ENCODE data around the gene TTC28.
"Not testable (repeated sequence)": the region's sequence is repeated elsewhere in the genome, so short reads cannot be mapped to it uniquely, and the experiment has no call there.

Gene TTC28

GRCh38 chr22:28542980-28543621 lies 136.5 kb downstream of the TTC28 start:
- DNase-seq (ENCODE audit: low read depth), result no peak
- no peak overlapping the region for H3K4me3 ChIP-seq (ENCODE audit: low read depth, low read length)
- TF ChIP-seq POLR2A (IDR thresholded peaks at IDR 0.05; ENCODE audit: extremely low read depth, insufficient read length) (no peak), MYC (IDR thresholded peaks at IDR 0.05; ENCODE audit: low read depth, low read length) (no peak)
- TF ChIP-seq, protein P1, sequence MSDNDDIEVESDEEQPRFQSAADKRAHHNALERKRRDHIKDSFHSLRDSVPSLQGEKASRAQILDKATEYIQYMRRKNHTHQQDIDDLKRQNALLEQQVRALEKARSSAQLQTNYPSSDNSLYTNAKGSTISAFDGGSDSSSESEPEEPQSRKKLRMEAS (IDR thresholded peaks at IDR 0.05; ENCODE audit: low read depth, low read length), result no peak

DNA sequence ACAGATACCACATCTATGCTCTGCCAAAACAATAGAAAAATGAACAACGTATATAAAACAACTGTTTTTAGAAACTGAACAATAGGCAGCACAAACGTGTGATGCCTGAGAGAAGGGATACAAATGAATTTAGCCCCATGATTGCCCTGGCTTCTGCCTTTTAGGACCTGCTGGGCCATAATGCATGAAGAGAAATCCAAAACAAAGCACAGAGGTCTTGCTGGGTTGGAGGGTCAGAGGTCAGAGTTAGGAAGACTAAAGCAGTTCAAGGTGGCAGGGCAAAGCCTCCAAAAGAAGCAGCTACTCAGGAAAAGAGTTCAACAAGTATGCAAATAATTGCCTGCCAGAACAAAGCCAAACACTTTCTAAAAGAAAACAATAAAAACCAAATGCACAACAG lies 138.5 kb downstream of the TTC28 start:
- no peak for DNase-seq (ENCODE audit: low read depth)
- TF ChIP-seq MYC (IDR thresholded peaks at IDR 0.05; ENCODE audit: low read depth, low read length), result no peak
- TF ChIP-seq, protein P1 (IDR thresholded peaks at IDR 0.05; ENCODE audit: low read depth, low read length), result no peak
- TF ChIP-seq, protein P2, sequence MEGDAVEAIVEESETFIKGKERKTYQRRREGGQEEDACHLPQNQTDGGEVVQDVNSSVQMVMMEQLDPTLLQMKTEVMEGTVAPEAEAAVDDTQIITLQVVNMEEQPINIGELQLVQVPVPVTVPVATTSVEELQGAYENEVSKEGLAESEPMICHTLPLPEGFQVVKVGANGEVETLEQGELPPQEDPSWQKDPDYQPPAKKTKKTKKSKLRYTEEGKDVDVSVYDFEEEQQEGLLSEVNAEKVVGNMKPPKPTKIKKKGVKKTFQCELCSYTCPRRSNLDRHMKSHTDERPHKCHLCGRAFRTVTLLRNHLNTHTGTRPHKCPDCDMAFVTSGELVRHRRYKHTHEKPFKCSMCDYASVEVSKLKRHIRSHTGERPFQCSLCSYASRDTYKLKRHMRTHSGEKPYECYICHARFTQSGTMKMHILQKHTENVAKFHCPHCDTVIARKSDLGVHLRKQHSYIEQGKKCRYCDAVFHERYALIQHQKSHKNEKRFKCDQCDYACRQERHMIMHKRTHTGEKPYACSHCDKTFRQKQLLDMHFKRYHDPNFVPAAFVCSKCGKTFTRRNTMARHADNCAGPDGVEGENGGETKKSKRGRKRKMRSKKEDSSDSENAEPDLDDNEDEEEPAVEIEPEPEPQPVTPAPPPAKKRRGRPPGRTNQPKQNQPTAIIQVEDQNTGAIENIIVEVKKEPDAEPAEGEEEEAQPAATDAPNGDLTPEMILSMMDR (IDR thresholded peaks at IDR 0.05; ENCODE audit: low read depth, low read length), result no peak
- no peak for TF ChIP-seq POLR2A (IDR thresholded peaks at IDR 0.05; ENCODE audit: extremely low read depth, insufficient read length)
- H3K4me3 ChIP-seq (ENCODE audit: low read depth, low read length), result no peak overlapping the region

- no peak for DNase-seq (ENCODE audit: low read depth)
Observed at GRCh38 chr22:28538922-28539321, 140.7 kb downstream of the TTC28 start.

DNA sequence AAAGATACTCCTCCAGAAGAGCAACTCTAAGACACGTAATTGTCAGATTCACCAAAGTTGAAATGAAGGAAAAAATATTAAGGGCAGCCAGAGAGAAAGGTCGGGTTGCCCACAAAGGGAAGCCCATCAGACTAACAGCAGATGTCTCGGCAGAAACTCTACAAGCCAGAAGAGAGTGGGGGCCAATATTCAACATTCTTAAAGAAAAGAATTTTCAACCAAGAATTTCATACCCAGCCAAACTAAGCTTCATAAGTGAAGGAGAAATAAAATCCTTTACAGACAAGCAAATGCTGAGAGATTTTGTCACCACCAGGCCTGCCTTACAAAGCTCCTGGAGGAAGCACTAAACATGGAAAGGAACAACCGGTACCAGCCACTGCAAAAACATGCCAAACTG lies 149.1 kb downstream of the TTC28 start:
- DNase-seq (ENCODE audit: low read depth); H3K4me3 ChIP-seq (ENCODE audit: low read depth, low read length): not testable (repeated sequence)

More at GRCh38 chr22:28538922-28539321, 140.7 kb downstream of the TTC28 start:
- TF ChIP-seq POLR2A (IDR thresholded peaks at IDR 0.05; ENCODE audit: extremely low read depth, insufficient read length), result no peak
- TF ChIP-seq, protein P1 (IDR thresholded peaks at IDR 0.05; ENCODE audit: low read depth, low read length), result no peak
- no peak for TF ChIP-seq MYC (IDR thresholded peaks at IDR 0.05; ENCODE audit: low read depth, low read length)
- TF ChIP-seq, protein P2 (IDR thresholded peaks at IDR 0.05; ENCODE audit: low read depth, low read length), result no peak
- no peak overlapping the region for H3K4me3 ChIP-seq (ENCODE audit: low read depth, low read length)

GRCh38 chr22:28529144-28529543 lies 150.5 kb downstream of the TTC28 start:
- H3K4me3 ChIP-seq (ENCODE audit: low read depth, low read length); DNase-seq (ENCODE audit: low read depth): not testable (repeated sequence)

DNA sequence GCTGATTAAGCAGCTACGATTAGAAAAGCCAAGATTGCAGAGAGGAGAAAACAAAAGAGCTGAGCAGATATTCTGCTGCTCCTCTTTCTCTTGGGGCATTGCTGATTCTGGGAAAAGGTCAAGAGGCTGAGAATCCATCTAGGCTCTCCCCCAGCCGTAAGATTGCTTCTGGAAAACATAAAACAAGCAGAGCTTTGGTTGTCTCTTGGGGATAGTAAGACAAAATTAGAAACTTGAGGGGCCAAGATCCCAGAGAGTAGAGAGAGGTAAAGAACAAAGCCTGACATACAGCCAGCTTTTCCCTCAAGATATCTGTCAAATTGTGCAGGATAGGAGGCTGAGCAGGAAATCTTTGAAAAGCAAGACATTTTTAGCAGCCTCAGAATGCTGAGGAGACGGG lies 158.2 kb downstream of the TTC28 start:
- no peak for DNase-seq (ENCODE audit: low read depth)
- H3K4me3 ChIP-seq (ENCODE audit: low read depth, low read length), result no peak overlapping the region
- TF ChIP-seq MYC (IDR thresholded peaks at IDR 0.05; ENCODE audit: low read depth, low read length), result no peak
- TF ChIP-seq, protein P1 (IDR thresholded peaks at IDR 0.05; ENCODE audit: low read depth, low read length), result no peak

DNA sequence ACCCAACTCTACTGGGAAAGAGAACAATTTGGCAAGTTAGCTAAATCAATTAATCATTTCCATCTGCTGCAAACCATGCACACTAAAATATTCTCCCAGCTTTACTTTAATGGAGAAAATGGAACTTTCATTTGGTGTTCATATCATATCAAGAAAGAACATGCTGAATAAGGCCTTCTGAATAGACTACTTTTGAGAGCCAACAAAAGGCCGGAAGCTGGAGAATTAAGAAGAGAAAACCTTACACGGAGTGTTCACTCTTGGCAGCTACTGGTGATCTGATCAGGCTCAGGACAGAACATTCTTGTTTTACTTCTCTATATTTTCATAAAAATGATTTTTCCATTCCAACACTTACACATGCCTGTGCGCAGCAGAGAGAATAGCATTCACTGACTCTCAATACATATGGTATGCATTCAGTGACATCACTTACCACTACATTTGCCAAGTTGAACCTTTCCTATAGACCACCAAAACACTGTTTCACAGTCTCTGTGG lies 165.3 kb downstream of the TTC28 start:
- TF ChIP-seq POLR2A (IDR thresholded peaks at IDR 0.05; ENCODE audit: extremely low read depth, insufficient read length) (no peak), MYC (IDR thresholded peaks at IDR 0.05; ENCODE audit: low read depth, low read length) (no peak)
- TF ChIP-seq, protein P2 (IDR thresholded peaks at IDR 0.05; ENCODE audit: low read depth, low read length), result no peak
- TF ChIP-seq, protein P1 (IDR thresholded peaks at IDR 0.05; ENCODE audit: low read depth, low read length), result no peak
- no peak for DNase-seq (ENCODE audit: low read depth)
- H3K4me3 ChIP-seq (ENCODE audit: low read depth, low read length), result no peak overlapping the region

DNA sequence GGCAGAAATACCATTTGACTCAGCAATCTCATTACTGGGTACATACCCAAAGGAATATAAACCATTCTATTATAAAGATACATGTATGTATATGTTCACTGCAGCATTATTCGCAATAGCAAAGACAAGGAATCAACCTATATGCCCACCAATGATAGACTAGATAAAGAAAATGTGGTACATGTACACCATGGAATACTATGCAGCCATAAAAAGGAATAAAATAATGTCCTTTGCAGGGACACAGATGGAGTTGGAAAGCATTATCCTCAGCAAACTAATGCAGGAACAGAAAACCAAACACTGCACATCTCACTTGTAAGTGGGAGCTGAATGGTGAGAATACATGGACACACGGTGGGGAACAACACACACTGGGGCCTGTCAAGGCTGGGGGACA lies 167.3 kb downstream of the TTC28 start:
- H3K4me3 ChIP-seq (ENCODE audit: low read depth, low read length); DNase-seq (ENCODE audit: low read depth): not testable (repeated sequence)

Data from NB4 (cell line).